T-cell (primary cell): ENCODE data around the gene PRSS33. TPM values are rescaled to one million over a fixed set of nuclear protein-coding genes. Genes with fewer than 3 reads are reported as not detected.

Source experiments
- ATAC-seq, 4 experiments: fragments of 200-7000 bp in 3 of 4; fragments of 150-1000 bp in 1 of 4; cut with Tn5 transposase; replicated peaks in 1 of 4; 1 replicate in 3 of 4; 2 replicates in 1 of 4; pipeline ENCODE4 v1.10.0; 2021; ENCODE audit warnings: moderate library complexity in 3 of 4, mild to moderate bottlenecking in 2 of 4, moderate number of reproducible peaks in 1 of 4
- CTCF ChIA-PET, 2 donors: fragments of 300-600 bp; sonication (Branson Sonifier 250); formaldehyde crosslinking; loops; one replicate each; lab custom pipeline; 2022; ENCODE audit warnings: antibody characterized with exemption in 2 of 2; lab: Charles Lee
- POLR2A ChIA-PET, 2 donors: fragments of 300-600 bp; sonication (Branson Sonifier 250); formaldehyde crosslinking; loops; one replicate each; lab custom pipeline; 2022; ENCODE audit warnings: antibody characterized with exemption in 2 of 2; lab: Charles Lee
- DNase-seq, 35 experiments: peaks; one replicate each; pipeline versions ENCODE4 v3.0.0 to v3.0.0-alpha.2; 2013 to 2023
- H3K27ac ChIP-seq: one replicate; pipeline ENCODE4 v1.5.1; 2013; ENCODE audit warnings: low read length
- H3K27me3 ChIP-seq, 2 experiments: replicated peaks in 1 of 2; 1 replicate in 1 of 2; 2 replicates in 1 of 2; pipeline versions ENCODE4 v1.6.1 to v1.7.0; 2013; ENCODE audit warnings: low read length in 1 of 2, mixed read lengths in 1 of 2; ENCODE audit not compliant: control insufficient read depth in 2 of 2, insufficient read depth in 2 of 2; ENCODE audit errors: extremely low read depth in 1 of 2
- H3K36me3 ChIP-seq, 2 donors: 1 replicate in 1 of 2; 2 replicates in 1 of 2; pipeline versions ENCODE4 v1.6.1 to v1.7.0; 2013; ENCODE audit warnings: low read length in 1 of 2; ENCODE audit not compliant: control insufficient read depth in 2 of 2, insufficient read depth in 1 of 2; ENCODE audit errors: extremely low read depth in 1 of 2
- H3K4me1 ChIP-seq, 2 experiments: 1 replicate in 1 of 2; 2 replicates in 1 of 2; pipeline versions ENCODE4 v1.6.1 to v1.7.0; 2013; ENCODE audit warnings: low read length in 2 of 2, mixed read lengths in 1 of 2; ENCODE audit not compliant: insufficient read depth in 2 of 2, control insufficient read depth in 1 of 2; ENCODE audit errors: extremely low read depth in 1 of 2
- H3K4me3 ChIP-seq, 2 donors: 1 replicate in 1 of 2; 2 replicates in 1 of 2; pipeline versions ENCODE4 v1.5.1 to v1.7.0; 2013; ENCODE audit warnings: mild to moderate bottlenecking in 2 of 2, low read length in 1 of 2, moderate library complexity in 1 of 2; ENCODE audit not compliant: control insufficient read depth in 1 of 2; ENCODE audit errors: extremely low read depth in 1 of 2
- H3K9me3 ChIP-seq: 2 replicates; pipeline ENCODE4 v1.7.0; 2013
- H3K27ac Mint-ChIP-seq, 2 donors: one replicate each; pipeline ENCODE4 v1.8.0; 2020 to 2021; ENCODE audit warnings: mild to moderate bottlenecking in 2 of 2, mixed read lengths in 2 of 2
- H3K27me3 Mint-ChIP-seq, 2 donors: one replicate each; pipeline ENCODE4 v1.8.0; 2021 to 2022; ENCODE audit warnings: mixed read lengths in 2 of 2
- H3K36me3 Mint-ChIP-seq: one replicate; pipeline ENCODE4 v1.8.0; 2021; ENCODE audit warnings: mixed read lengths
- H3K4me1 Mint-ChIP-seq, 3 donors: one replicate each; pipeline ENCODE4 v1.8.0; 2020 to 2022; ENCODE audit warnings: mixed read lengths in 3 of 3, mild to moderate bottlenecking in 1 of 3
- H3K4me3 Mint-ChIP-seq, 3 donors: one replicate each; pipeline ENCODE4 v1.8.0; 2020 to 2022; ENCODE audit warnings: mild to moderate bottlenecking in 3 of 3, mixed read lengths in 3 of 3, moderate library complexity in 3 of 3
- H3K9me3 Mint-ChIP-seq, 3 donors: one replicate each; pipeline ENCODE4 v1.8.0; 2020 to 2022; ENCODE audit warnings: mixed read lengths in 3 of 3
- WGBS: methylation state at CpG from one replicate; pipeline ENCODE4 v1.1.5; 2013; ENCODE audit warnings: missing lambda C conversion rate; ENCODE audit not compliant: insufficient coverage; 5-methylcytosine and 5-hydroxymethylcytosine counted together
- total RNA-seq, 35 experiments: library from RNA in 6 of 35; stranded (reverse) in 6 of 35; fragments of 120-200 nt in 1 of 35; gene quantifications; one replicate each; pipeline versions ENCODE4 v1.2.1 to v1.2.4 and lab custom pipeline; 2013 to 2026

PRSS33 gene
- total RNA-seq, 5 donors from 2014 or later (not counting 1 experiment from before 2014, with no cell fraction given) = not detected

DNA sequence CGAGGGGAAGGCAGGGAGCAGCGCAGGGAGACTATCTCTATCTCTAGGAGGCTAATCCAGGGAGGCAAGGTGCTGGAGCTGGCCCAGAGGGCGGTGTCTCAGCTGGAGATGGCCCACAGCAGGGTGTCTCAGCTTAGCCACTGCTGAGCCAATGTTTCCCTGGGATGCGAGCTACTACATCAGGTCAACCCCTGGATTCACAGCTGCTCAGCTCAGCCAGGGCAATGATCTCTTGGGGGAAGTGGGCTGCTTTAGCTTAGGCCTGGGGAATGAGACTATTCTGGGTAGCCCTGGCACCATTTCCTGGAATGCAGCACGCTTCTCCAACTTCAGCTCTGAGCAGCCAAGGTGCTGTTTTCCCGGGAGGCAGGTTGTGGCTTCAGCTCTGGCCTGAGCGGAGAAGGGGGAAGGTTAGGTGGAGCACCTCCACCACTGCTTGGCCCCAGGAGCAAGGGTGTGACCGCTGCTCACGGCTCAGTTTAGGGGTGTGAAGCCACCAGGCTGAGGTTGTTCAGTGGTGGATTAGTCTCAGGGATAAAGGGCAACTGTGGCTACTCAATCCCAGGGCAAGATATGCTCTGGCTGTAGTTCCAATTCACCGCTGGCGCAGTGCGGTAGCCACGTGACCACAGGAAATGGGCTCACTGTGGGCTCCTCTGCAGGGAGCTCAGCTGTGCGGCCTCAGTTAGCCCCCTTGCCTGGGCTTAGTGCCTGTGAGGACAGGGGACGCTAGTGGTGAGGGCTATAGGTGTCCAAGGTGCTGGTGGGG is 24.5 kb upstream of the PRSS33 start:
- H3K36me3 Mint-ChIP-seq = no peaks in the 10 kb centered on the region
- no peak for ATAC-seq
- Histone ChIP-seq H3K27ac (no peak overlapping the region), H3K27me3 (peaks cover 0 to 52% of the 10 kb centered on the region in 2 experiments), H3K4me3 (no peak overlapping the region), H3K4me1 (peaks cover 0 to 4% of the 10 kb centered on the region in 2 experiments), H3K36me3 (no peaks in the 10 kb centered on the region), H3K9me3 (no peaks in the 10 kb centered on the region)
- ChIA-PET POLR2A (no interaction called here), CTCF (no interaction called here)
- no peak overlapping the region for H3K27ac Mint-ChIP-seq
- H3K4me1 Mint-ChIP-seq = no peaks in the 10 kb centered on the region
- WGBS = 74% methylated on average over 14 of the region's 15 CpGs
- H3K27me3 Mint-ChIP-seq = peaks cover 17 to 49% of the 10 kb centered on the region in 2 donors
- DNase-seq = no peak
- H3K9me3 Mint-ChIP-seq = peaks cover 0 to 3% (median 0%) of the 10 kb centered on the region in 3 donors
- no peak overlapping the region for H3K4me3 Mint-ChIP-seq

DNA sequence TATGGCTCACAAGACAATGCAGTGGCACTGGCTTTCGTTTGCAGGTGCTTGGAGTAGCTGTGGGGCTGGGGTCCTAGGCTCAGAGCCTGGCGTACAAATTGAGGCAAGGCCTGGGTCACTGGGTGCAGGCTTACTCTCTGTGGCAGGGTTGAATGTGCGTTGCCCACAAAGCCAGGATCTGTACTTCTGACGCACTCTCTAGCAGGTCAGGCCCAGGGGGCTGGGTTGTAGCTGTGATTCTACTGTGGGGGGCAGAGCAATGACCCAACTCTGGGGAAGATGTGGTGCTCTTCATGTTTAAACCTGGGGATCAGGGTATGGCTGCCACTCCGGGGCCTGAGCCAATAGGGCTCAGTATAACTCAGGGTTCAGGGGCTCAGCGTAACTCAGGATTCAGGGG is 23.3 kb upstream of the PRSS33 start:
- no peaks in the 10 kb centered on the region for H3K4me1 ChIP-seq
- ChIA-PET CTCF (no interaction called here), POLR2A (interaction anchor here in 1 of 2 donors (0.5 kb wide), 1 partner anchor 450 kb away, joined by 6 read pairs; no protein-coding TSS in a partner anchor)
- DNase-seq (no peak), ATAC-seq (no peak)
- Mint-ChIP-seq H3K27me3 (peaks cover 26 to 48% of the 10 kb centered on the region in 2 donors), H3K36me3 (no peaks in the 10 kb centered on the region), H3K27ac (no peak overlapping the region), H3K9me3 (peaks cover 0 to 3% (median 0%) of the 10 kb centered on the region in 3 donors), H3K4me3 (no peak overlapping the region), H3K4me1 (no peaks in the 10 kb centered on the region)
- H3K27me3 ChIP-seq = peaks cover 0 to 52% of the 10 kb centered on the region in 2 experiments
- no peaks in the 10 kb centered on the region for H3K36me3 ChIP-seq
- 65% methylated on average over 6 of the region's 6 CpGs for WGBS
- no peak overlapping the region for H3K27ac ChIP-seq
- H3K9me3 ChIP-seq = no peaks in the 10 kb centered on the region
- H3K4me3 ChIP-seq = no peak overlapping the region

DNA sequence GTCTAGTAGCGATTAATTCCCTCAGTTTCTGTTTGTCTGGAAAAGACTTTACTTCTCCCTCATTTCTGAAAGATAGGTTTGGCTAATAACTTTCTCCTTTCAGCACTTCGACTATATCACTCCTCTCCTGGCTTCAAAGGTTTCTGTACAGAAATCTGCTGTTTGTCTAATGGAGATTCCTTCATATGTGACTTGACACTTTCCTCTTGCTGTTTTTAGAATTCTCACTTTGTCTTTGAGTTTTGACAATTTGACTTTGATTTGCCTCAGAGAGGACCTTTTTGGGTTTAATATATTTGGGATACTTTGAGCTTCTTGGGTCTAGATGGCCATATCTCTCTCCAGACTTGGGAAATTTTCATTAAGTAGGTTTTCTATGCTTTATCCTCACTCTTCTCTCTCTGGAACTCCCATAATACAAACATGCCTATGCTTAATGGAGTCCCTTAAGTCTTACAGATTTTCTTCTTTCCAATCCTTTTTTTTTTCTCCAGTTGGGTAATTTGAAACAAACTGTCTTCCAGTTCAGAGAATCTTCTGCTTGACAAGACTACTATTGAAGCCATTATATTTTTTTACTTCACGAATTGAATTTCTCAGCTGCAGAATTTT is 21.9 kb upstream of the PRSS33 start:
- Mint-ChIP-seq H3K27me3 (peaks cover 26 to 48% of the 10 kb centered on the region in 2 donors), H3K27ac (no peak overlapping the region), H3K4me1 (no peaks in the 10 kb centered on the region), H3K4me3 (no peak overlapping the region), H3K9me3 (peaks cover 0 to 3% (median 3%) of the 10 kb centered on the region in 3 donors), H3K36me3 (no peaks in the 10 kb centered on the region)
- Histone ChIP-seq H3K4me3 (no peak overlapping the region), H3K27me3 (peaks cover 0 to 51% of the 10 kb centered on the region in 2 experiments), H3K9me3 (no peaks in the 10 kb centered on the region), H3K4me1 (no peaks in the 10 kb centered on the region), H3K27ac (no peak overlapping the region), H3K36me3 (no peaks in the 10 kb centered on the region)
- no CpG with 5 or more reads among the region's 3 CpGs for WGBS
- no peak for DNase-seq
- CTCF ChIA-PET = no interaction called here
- POLR2A ChIA-PET = interaction anchor here in 1 of 2 donors (0.7 kb wide), 1 partner anchor 118 kb away, joined by 6 read pairs; no protein-coding TSS in a partner anchor
- no peak for ATAC-seq

DNA sequence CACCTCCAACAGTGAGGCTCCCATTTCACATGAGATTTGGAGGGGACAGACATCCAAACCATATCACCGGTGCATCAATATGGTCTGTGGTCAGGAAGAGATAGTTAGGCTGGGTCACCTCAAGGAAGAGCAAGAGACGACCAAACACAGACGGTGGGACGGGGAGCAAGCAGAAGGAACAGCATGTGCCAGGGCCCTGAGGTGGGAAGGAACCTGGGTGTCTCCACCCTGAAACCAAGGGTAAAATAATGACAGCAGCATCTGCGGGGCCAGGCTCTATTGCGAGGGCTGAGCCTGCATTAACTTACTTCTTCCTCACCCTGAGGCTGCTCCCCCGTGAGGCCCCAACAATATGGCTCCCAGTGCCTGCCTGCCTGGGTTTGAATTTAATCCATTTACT is 20.8 kb upstream of the PRSS33 start:
- no peaks in the 10 kb centered on the region for H3K9me3 ChIP-seq
- no peaks in the 10 kb centered on the region for H3K4me1 ChIP-seq
- ChIA-PET CTCF (no interaction called here), POLR2A (no interaction called here)
- WGBS = 89% methylated on average over 3 of the region's 7 CpGs
- peaks cover 7 to 13% (median 7%) of the 10 kb centered on the region in 3 donors for H3K9me3 Mint-ChIP-seq
- ATAC-seq (no peak), DNase-seq (no peak)
- H3K4me1 Mint-ChIP-seq = no peaks in the 10 kb centered on the region
- peaks cover 0 to 51% of the 10 kb centered on the region in 2 experiments for H3K27me3 ChIP-seq
- no peak overlapping the region for H3K4me3 ChIP-seq
- no peak overlapping the region for H3K27ac Mint-ChIP-seq
- no peak overlapping the region for H3K4me3 Mint-ChIP-seq
- peaks cover 26 to 47% of the 10 kb centered on the region in 2 donors for H3K27me3 Mint-ChIP-seq
- H3K27ac ChIP-seq = no peak overlapping the region
- no peaks in the 10 kb centered on the region for H3K36me3 Mint-ChIP-seq
- H3K36me3 ChIP-seq = no peaks in the 10 kb centered on the region

DNA sequence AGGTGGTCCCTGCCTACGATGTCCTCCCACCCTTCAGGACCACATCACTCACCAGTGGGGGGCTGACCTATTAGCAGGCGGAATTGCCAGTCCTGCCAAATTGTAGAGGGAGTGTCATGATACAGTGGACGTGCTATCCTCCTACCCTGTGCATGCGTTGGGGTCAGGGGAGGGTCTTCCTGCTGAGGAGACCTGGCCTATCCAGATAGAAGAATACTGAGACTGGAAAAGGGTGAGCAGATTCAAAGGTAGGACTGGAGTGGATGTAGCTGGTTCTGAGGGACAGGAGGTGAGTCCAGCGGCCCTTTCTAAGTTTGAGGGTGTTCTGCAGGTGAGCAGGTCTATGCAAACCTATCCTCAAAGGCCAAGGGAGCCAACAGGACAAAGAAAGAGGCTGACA is 18.9 kb upstream of the PRSS33 start:
- POLR2A ChIA-PET = no interaction called here
- Mint-ChIP-seq H3K9me3 (peaks cover 7 to 17% (median 9%) of the 10 kb centered on the region in 3 donors), H3K27me3 (peaks cover 22 to 39% of the 10 kb centered on the region in 2 donors), H3K4me1 (no peaks in the 10 kb centered on the region), H3K36me3 (no peaks in the 10 kb centered on the region), H3K27ac (no peak overlapping the region), H3K4me3 (no peak overlapping the region)
- no peaks in the 10 kb centered on the region for H3K9me3 ChIP-seq
- H3K4me3 ChIP-seq = no peak overlapping the region
- peaks cover 0 to 38% of the 10 kb centered on the region in 2 experiments for H3K27me3 ChIP-seq
- ATAC-seq (no peak), DNase-seq (no peak)
- H3K36me3 ChIP-seq = no peaks in the 10 kb centered on the region
- no peaks in the 10 kb centered on the region for H3K4me1 ChIP-seq
- CTCF ChIA-PET = no interaction called here
- H3K27ac ChIP-seq = no peak overlapping the region
- 85% methylated on average over 3 of the region's 5 CpGs for WGBS

DNA sequence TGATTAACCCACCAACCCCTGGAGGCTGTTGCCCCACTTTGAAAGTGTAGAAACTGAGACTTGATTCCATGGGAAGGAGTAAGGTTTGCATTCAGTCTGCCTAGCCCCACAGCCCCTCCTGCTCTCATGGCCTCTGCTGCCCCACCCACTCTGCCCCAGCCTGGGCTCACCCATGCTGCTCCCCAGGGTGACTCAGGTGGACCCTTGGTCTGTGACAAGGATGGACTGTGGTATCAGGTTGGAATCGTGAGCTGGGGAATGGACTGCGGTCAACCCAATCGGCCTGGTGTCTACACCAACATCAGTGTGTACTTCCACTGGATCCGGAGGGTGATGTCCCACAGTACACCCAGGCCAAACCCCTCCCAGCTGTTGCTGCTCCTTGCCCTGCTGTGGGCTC is 17.4 kb upstream of the PRSS33 start:
- H3K27ac Mint-ChIP-seq = no peak overlapping the region
- no peaks in the 10 kb centered on the region for H3K9me3 ChIP-seq
- peaks cover 7 to 17% (median 9%) of the 10 kb centered on the region in 3 donors for H3K9me3 Mint-ChIP-seq
- H3K4me3 ChIP-seq = no peak overlapping the region
- ATAC-seq (no peak), DNase-seq (no peak)
- CTCF ChIA-PET = no interaction called here
- no peak overlapping the region for H3K4me3 Mint-ChIP-seq
- no peaks in the 10 kb centered on the region for H3K4me1 Mint-ChIP-seq
- no peaks in the 10 kb centered on the region for H3K36me3 ChIP-seq
- H3K27me3 ChIP-seq = peaks cover 0 to 32% of the 10 kb centered on the region in 2 experiments
- H3K27me3 Mint-ChIP-seq = peaks cover 18 to 30% of the 10 kb centered on the region in 2 donors
- H3K4me1 ChIP-seq = no peaks in the 10 kb centered on the region
- H3K27ac ChIP-seq = no peak overlapping the region
- POLR2A ChIA-PET = no interaction called here
- H3K36me3 Mint-ChIP-seq = no peaks in the 10 kb centered on the region
- WGBS = 90% methylated on average over 3 of the region's 4 CpGs
